ENCODE measurements around the gene IL11.

- TF ChIP-seq ISL1 (CRISPR knock-in tag; IDR thresholded peaks at IDR 0.05), result no peak
- TF ChIP-seq PPARA (CRISPR knock-in tag; IDR thresholded peaks at IDR 0.05; ENCODE audit: borderline replicate concordance), result no peak
- TF ChIP-seq GLIS3 (CRISPR knock-in tag; IDR thresholded peaks at IDR 0.05), result no peak
- TF ChIP-seq SNAI2 (CRISPR knock-in tag; IDR thresholded peaks at IDR 0.05), result no peak
- no peak for TF ChIP-seq CREB5 (CRISPR knock-in tag; IDR thresholded peaks at IDR 0.05; ENCODE audit: low read depth)
- no peak for TF ChIP-seq ARNTL (CRISPR knock-in tag; IDR thresholded peaks at IDR 0.05; ENCODE audit: borderline replicate concordance, low read depth)
- no peak for TF ChIP-seq ESRRG (CRISPR knock-in tag; IDR thresholded peaks at IDR 0.05)
- no peak for TF ChIP-seq ZC3H10 (CRISPR knock-in tag; IDR thresholded peaks at IDR 0.05)
- no peak for TF ChIP-seq ZNF70 (CRISPR knock-in tag; IDR thresholded peaks at IDR 0.05)
Measured at GRCh38 chr19:55419624-55420236, 49.5 kb upstream of the IL11 start.
